ENCODE measurements around the gene CFAP61. TPM values are rescaled to one million over a fixed set of nuclear protein-coding genes. Genes with fewer than 3 reads are reported as not detected.

The CFAP61 gene
- total RNA-seq, 1 donor: not detected

GRCh38 chr20:20253744-20254330 is 201.5 kb downstream of the CFAP61 start:
- Histone ChIP-seq H3K9me3 (ENCODE audit: low read depth, low read length) (no peaks in the 10 kb centered on the region), H3K4me3 (ENCODE audit: low read length) (no peak overlapping the region), H3K27me3 (ENCODE audit: insufficient read depth, low read length) (no peaks in the 10 kb centered on the region), H3K4me1 (ENCODE audit: insufficient read depth, low read length) (peaks cover 20% of the 10 kb centered on the region)

- no peaks in the 10 kb centered on the region for H3K27me3 ChIP-seq (ENCODE audit: insufficient read depth, low read length)
These were observed 202.8 kb downstream of the CFAP61 start for GRCh38 chr20:20255099-20255498.

GRCh38 chr20:20259533-20259932 is 207.2 kb downstream of the CFAP61 start:
- no peak overlapping the region for H3K4me3 ChIP-seq (ENCODE audit: low read length)

More at GRCh38 chr20:20255099-20255498, 202.8 kb downstream of the CFAP61 start:
- no peaks in the 10 kb centered on the region for H3K9me3 ChIP-seq (ENCODE audit: low read depth, low read length)
- no peak overlapping the region for H3K4me3 ChIP-seq (ENCODE audit: low read length)
- peaks cover 27% of the 10 kb centered on the region for H3K4me1 ChIP-seq (ENCODE audit: insufficient read depth, low read length)

GRCh38 chr20:20261159-20261558 is 208.8 kb downstream of the CFAP61 start:
- Histone ChIP-seq H3K4me1 (ENCODE audit: insufficient read depth, low read length) (peaks cover 34% of the 10 kb centered on the region), H3K27me3 (ENCODE audit: insufficient read depth, low read length) (no peaks in the 10 kb centered on the region), H3K4me3 (ENCODE audit: low read length) (no peak overlapping the region), H3K9me3 (ENCODE audit: low read depth, low read length) (no peaks in the 10 kb centered on the region)

More at GRCh38 chr20:20259533-20259932, 207.2 kb downstream of the CFAP61 start:
- Histone ChIP-seq H3K4me1 (ENCODE audit: insufficient read depth, low read length) (peaks cover 48% of the 10 kb centered on the region), H3K27me3 (ENCODE audit: insufficient read depth, low read length) (no peaks in the 10 kb centered on the region), H3K9me3 (ENCODE audit: low read depth, low read length) (no peaks in the 10 kb centered on the region)

- Histone ChIP-seq H3K9me3 (ENCODE audit: low read depth, low read length) (no peaks in the 10 kb centered on the region), H3K4me3 (ENCODE audit: low read length) (no peak overlapping the region), H3K27me3 (ENCODE audit: insufficient read depth, low read length) (no peaks in the 10 kb centered on the region), H3K4me1 (ENCODE audit: insufficient read depth, low read length) (peaks cover 42% of the 10 kb centered on the region)
These were observed 212.9 kb downstream of the CFAP61 start for GRCh38 chr20:20265210-20265609.

GRCh38 chr20:20266552-20266951 is 214.2 kb downstream of the CFAP61 start:
- peaks cover 42% of the 10 kb centered on the region for H3K4me1 ChIP-seq (ENCODE audit: insufficient read depth, low read length)
- no peaks in the 10 kb centered on the region for H3K9me3 ChIP-seq (ENCODE audit: low read depth, low read length)
- H3K4me3 ChIP-seq (ENCODE audit: low read length): no peak overlapping the region
- H3K27me3 ChIP-seq (ENCODE audit: insufficient read depth, low read length): no peaks in the 10 kb centered on the region

- H3K4me3 ChIP-seq (ENCODE audit: low read length): no peak overlapping the region
- no peaks in the 10 kb centered on the region for H3K9me3 ChIP-seq (ENCODE audit: low read depth, low read length)
- H3K4me1 ChIP-seq (ENCODE audit: insufficient read depth, low read length): peaks cover 44% of the 10 kb centered on the region
- H3K27me3 ChIP-seq (ENCODE audit: insufficient read depth, low read length): no peaks in the 10 kb centered on the region
These were observed 215.5 kb downstream of the CFAP61 start for GRCh38 chr20:20267685-20268370.

- no peaks in the 10 kb centered on the region for H3K9me3 ChIP-seq (ENCODE audit: low read depth, low read length)
These were observed 218.9 kb downstream of the CFAP61 start for GRCh38 chr20:20271271-20271670.

GRCh38 chr20:20272686-20273085 is 220.4 kb downstream of the CFAP61 start:
- no peak overlapping the region for H3K4me3 ChIP-seq (ENCODE audit: low read length)
- no peaks in the 10 kb centered on the region for H3K27me3 ChIP-seq (ENCODE audit: insufficient read depth, low read length)
- peaks cover 44% of the 10 kb centered on the region for H3K4me1 ChIP-seq (ENCODE audit: insufficient read depth, low read length)
- H3K9me3 ChIP-seq (ENCODE audit: low read depth, low read length): no peaks in the 10 kb centered on the region

More at GRCh38 chr20:20271271-20271670, 218.9 kb downstream of the CFAP61 start:
- Histone ChIP-seq H3K4me3 (ENCODE audit: low read length) (no peak overlapping the region), H3K27me3 (ENCODE audit: insufficient read depth, low read length) (no peaks in the 10 kb centered on the region), H3K4me1 (ENCODE audit: insufficient read depth, low read length) (peaks cover 47% of the 10 kb centered on the region)

GRCh38 chr20:20273286-20273685 is 221.0 kb downstream of the CFAP61 start:
- H3K9me3 ChIP-seq (ENCODE audit: low read depth, low read length): no peaks in the 10 kb centered on the region
- peaks cover 40% of the 10 kb centered on the region for H3K4me1 ChIP-seq (ENCODE audit: insufficient read depth, low read length)
- H3K4me3 ChIP-seq (ENCODE audit: low read length): no peak overlapping the region
- no peaks in the 10 kb centered on the region for H3K27me3 ChIP-seq (ENCODE audit: insufficient read depth, low read length)

GRCh38 chr20:20274821-20275220 is 222.5 kb downstream of the CFAP61 start:
- Histone ChIP-seq H3K9me3 (ENCODE audit: low read depth, low read length) (no peaks in the 10 kb centered on the region), H3K4me3 (ENCODE audit: low read length) (no peak overlapping the region), H3K4me1 (ENCODE audit: insufficient read depth, low read length) (peaks cover 37% of the 10 kb centered on the region), H3K27me3 (ENCODE audit: insufficient read depth, low read length) (no peaks in the 10 kb centered on the region)

GRCh38 chr20:20275636-20276035 is 223.3 kb downstream of the CFAP61 start:
- Histone ChIP-seq H3K27me3 (ENCODE audit: insufficient read depth, low read length) (no peaks in the 10 kb centered on the region), H3K4me1 (ENCODE audit: insufficient read depth, low read length) (peaks cover 34% of the 10 kb centered on the region), H3K9me3 (ENCODE audit: low read depth, low read length) (no peaks in the 10 kb centered on the region), H3K4me3 (ENCODE audit: low read length) (no peak overlapping the region)

GRCh38 chr20:20276811-20277530 is 224.6 kb downstream of the CFAP61 start:
- H3K4me1 ChIP-seq (ENCODE audit: insufficient read depth, low read length): peaks cover 22% of the 10 kb centered on the region
- no peaks in the 10 kb centered on the region for H3K27me3 ChIP-seq (ENCODE audit: insufficient read depth, low read length)
- no peak overlapping the region for H3K4me3 ChIP-seq (ENCODE audit: low read length)
- no peaks in the 10 kb centered on the region for H3K9me3 ChIP-seq (ENCODE audit: low read depth, low read length)

- Histone ChIP-seq H3K4me1 (ENCODE audit: insufficient read depth, low read length) (peaks cover 13% of the 10 kb centered on the region), H3K9me3 (ENCODE audit: low read depth, low read length) (no peaks in the 10 kb centered on the region), H3K4me3 (ENCODE audit: low read length) (no peak overlapping the region), H3K27me3 (ENCODE audit: insufficient read depth, low read length) (no peaks in the 10 kb centered on the region)
These were observed 225.6 kb downstream of the CFAP61 start for GRCh38 chr20:20277894-20278335.

- peaks cover 13% of the 10 kb centered on the region for H3K27me3 ChIP-seq (ENCODE audit: insufficient read depth, low read length)
- no peak overlapping the region for H3K4me3 ChIP-seq (ENCODE audit: low read length)
- H3K9me3 ChIP-seq (ENCODE audit: low read depth, low read length): no peaks in the 10 kb centered on the region
- no peaks in the 10 kb centered on the region for H3K4me1 ChIP-seq (ENCODE audit: insufficient read depth, low read length)
These were observed 233.7 kb downstream of the CFAP61 start for GRCh38 chr20:20286061-20286460.

Data from mononuclear cell (primary cell).